ENCODE data around the gene LARP1. TPM values are rescaled to one million over a fixed set of nuclear protein-coding genes. Genes with fewer than 3 reads are reported as not detected.

Gene LARP1
- total and polyA plus RNA-seq, 12 donors: 26.4 to 197 (median 163) TPM

- Histone ChIP-seq H3K36me3 (peaks cover 0 to 36% (median 19%) of the 10 kb centered on the region in 9 donors), H3K4me3 (no peak overlapping the region), H3K27me3 (no peaks in the 10 kb centered on the region), H3K4me1 (peaks cover 24 to 72% (median 53%) of the 10 kb centered on the region in 9 donors), H3K9me3 (no peaks in the 10 kb centered on the region), H3K27ac (peak overlapping the region in 8 of 10 donors; percentile 2 to 56 (median 13))
- ATAC-seq (peak in 6 of 8 donors; percentile 24 to 81 (median 40)), DNase-seq (no peak)
- WGBS, 2 donors: 42 to 47% methylated on average over 5 of the region's 5 CpGs
- TF ChIP-seq, protein P1, sequence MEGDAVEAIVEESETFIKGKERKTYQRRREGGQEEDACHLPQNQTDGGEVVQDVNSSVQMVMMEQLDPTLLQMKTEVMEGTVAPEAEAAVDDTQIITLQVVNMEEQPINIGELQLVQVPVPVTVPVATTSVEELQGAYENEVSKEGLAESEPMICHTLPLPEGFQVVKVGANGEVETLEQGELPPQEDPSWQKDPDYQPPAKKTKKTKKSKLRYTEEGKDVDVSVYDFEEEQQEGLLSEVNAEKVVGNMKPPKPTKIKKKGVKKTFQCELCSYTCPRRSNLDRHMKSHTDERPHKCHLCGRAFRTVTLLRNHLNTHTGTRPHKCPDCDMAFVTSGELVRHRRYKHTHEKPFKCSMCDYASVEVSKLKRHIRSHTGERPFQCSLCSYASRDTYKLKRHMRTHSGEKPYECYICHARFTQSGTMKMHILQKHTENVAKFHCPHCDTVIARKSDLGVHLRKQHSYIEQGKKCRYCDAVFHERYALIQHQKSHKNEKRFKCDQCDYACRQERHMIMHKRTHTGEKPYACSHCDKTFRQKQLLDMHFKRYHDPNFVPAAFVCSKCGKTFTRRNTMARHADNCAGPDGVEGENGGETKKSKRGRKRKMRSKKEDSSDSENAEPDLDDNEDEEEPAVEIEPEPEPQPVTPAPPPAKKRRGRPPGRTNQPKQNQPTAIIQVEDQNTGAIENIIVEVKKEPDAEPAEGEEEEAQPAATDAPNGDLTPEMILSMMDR (IDR thresholded peaks at IDR 0.05): no peak
- intact Hi-C loops (cut with DNase I): no loop called here
These were observed 33.0 kb downstream of the LARP1 start for GRCh38 chr5:154788212-154788611.

- Histone ChIP-seq H3K4me1 (peaks cover 14 to 67% (median 39%) of the 10 kb centered on the region in 9 donors), H3K4me3 (no peak overlapping the region), H3K36me3 (peaks cover 0 to 65% (median 33%) of the 10 kb centered on the region in 9 donors), H3K27me3 (no peaks in the 10 kb centered on the region), H3K27ac (peak overlapping the region in 2 of 10 donors; percentile 12 to 15), H3K9me3 (no peaks in the 10 kb centered on the region)
- intact Hi-C loops (cut with DNase I): loop anchor here in 1 of 10 donors (5.0 kb wide), 1 partner anchor 34 kb away; the partner anchor contains the start of gene LARP1
- TF ChIP-seq, protein P1 (IDR thresholded peaks at IDR 0.05): no peak
- ATAC-seq (no peak), DNase-seq (no peak)
- 90 to 92% methylated on average over 3 of the region's 3 CpGs for WGBS, 2 donors
These were observed 36.4 kb downstream of the LARP1 start for GRCh38 chr5:154791535-154791934.

- TF ChIP-seq, protein P1 (IDR thresholded peaks at IDR 0.05): no peak
- Histone ChIP-seq H3K27me3 (no peaks in the 10 kb centered on the region), H3K9me3 (no peaks in the 10 kb centered on the region), H3K4me1 (peaks cover 4 to 46% (median 17%) of the 10 kb centered on the region in 9 donors), H3K4me3 (no peak overlapping the region), H3K36me3 (peaks cover 0 to 89% (median 43%) of the 10 kb centered on the region in 9 donors), H3K27ac (peak overlapping the region in 9 of 10 donors; percentile 1 to 69 (median 58))
- peak in 5 of 8 donors; percentile 18 to 60 (median 35) for ATAC-seq
- intact Hi-C loops (cut with DNase I): loop anchor here in 1 of 10 donors (5.0 kb wide), 1 partner anchor 37 kb away; the partner anchor contains the start of gene LARP1
- no peak for DNase-seq
- 86 to 87% methylated on average over 32 of the region's 32 CpGs for WGBS, 2 donors
These were observed 38.7 kb downstream of the LARP1 start for GRCh38 chr5:154793599-154794524.

- DNase-seq: no peak
- intact Hi-C loops (cut with DNase I): loop anchor here in 2 of 10 donors (5.0 kb wide), 1 partner anchor 37 kb away; the partner anchor contains the start of gene LARP1 (in 2 of the 2)
- WGBS, 2 donors: 40 to 50% methylated on average over 7 of the region's 7 CpGs
- H3K36me3 ChIP-seq: peaks cover 0 to 96% (median 49%) of the 10 kb centered on the region in 9 donors
- peak in 4 of 8 donors; percentile 24 to 72 (median 59) for ATAC-seq
- H3K27ac ChIP-seq: peak overlapping the region in 9 of 10 donors; percentile 1 to 69 (median 58)
- TF ChIP-seq, protein P1 (IDR thresholded peaks at IDR 0.05): no peak
- peaks cover 4 to 40% (median 16%) of the 10 kb centered on the region in 9 donors for H3K4me1 ChIP-seq
- no peak overlapping the region for H3K4me3 ChIP-seq
- no peaks in the 10 kb centered on the region for H3K9me3 ChIP-seq
- H3K27me3 ChIP-seq: no peaks in the 10 kb centered on the region
These were observed 39.5 kb downstream of the LARP1 start for GRCh38 chr5:154794525-154795234.

Data from heart right ventricle (tissue), 16 donors.